ENCODE data around the gene DNAJC3. TPM values are rescaled to one million over a fixed set of nuclear protein-coding genes. Genes with fewer than 3 reads are reported as not detected.
A peak's percentile ranks its signal among the peaks of the same experiment; 100 is the strongest.

The DNAJC3 gene
- total and polyA plus RNA-seq, 2 of the 13 experiments (the other 11 are each of a cell fraction or from before 2014, with no cell fraction given): 10.4 to 48.2 TPM

- no peak for TF ChIP-seq ZBTB8A (CRISPR knock-in tag; IDR thresholded peaks at IDR 0.05; ENCODE audit: borderline replicate concordance, low read depth)
- no peak for TF ChIP-seq ZNF12 (CRISPR knock-in tag; IDR thresholded peaks at IDR 0.05)
Measured at GRCh38 chr13:95642999-95643398, 33.9 kb upstream of the DNAJC3 start (continued).

GRCh38 chr13:95643571-95643935 is 33.4 kb upstream of the DNAJC3 start:
- Histone ChIP-seq H3K36me3 (replicated peaks in 1 of 2; ENCODE audit: control insufficient read depth in 1 of 2, insufficient read depth in 2 of 2, low read length in 2 of 2) (peaks cover 2 to 6% of the 10 kb centered on the region in 2 experiments; a peak in 2 of 5 replicates), H3K27me3 (ENCODE audit: control insufficient read depth in 1 of 2, insufficient read depth in 2 of 2, low read length in 2 of 2) (no peaks in the 10 kb centered on the region), H4K20me1 (ENCODE audit: insufficient read depth, low read length) (no peaks in the 10 kb centered on the region), H3K79me2 (ENCODE audit: insufficient read depth, low read length) (peaks cover 10% of the 10 kb centered on the region), H3K4me1 (ENCODE audit: insufficient read depth, low read length) (peaks cover 19% of the 10 kb centered on the region), H3K4me2 (ENCODE audit: low read depth, low read length) (peak overlapping the region; percentile 91), H3K9me3 (ENCODE audit: low read length) (no peaks in the 10 kb centered on the region), H2AFZ (ENCODE audit: low read length) (no peak overlapping the region), H3K27ac (ENCODE audit: extremely low read length, insufficient read depth, low read length) (peak overlapping the region; percentile 64), H3K4me3 (replicated peaks in 1 of 3; ENCODE audit: insufficient read depth in 1 of 3, low read depth in 2 of 3, low read length in 3 of 3) (peak overlapping the region; percentile 69 to 73 (median 72)), H3K9ac (ENCODE audit: insufficient read depth, low read depth, low read length) (peak overlapping the region; percentile 53; the same call in 1 of the 2 replicates)
- ATAC-seq (peak; percentile 49), DNase-seq (ENCODE audit: low spot score) (peak; percentile 6), FAIRE-seq (peak; percentile 64)
- BruUV-seq (replicated peaks): no TSS peak
- WGBS (ENCODE audit: low lambda C conversion rate): under 1% methylated on average over 16 of the region's 16 CpGs
- intact Hi-C loops (cut with micrococcal nuclease; ENCODE audit: unreplicated experiment) (loop anchor here (5.0 kb wide), 1 partner anchor 34 kb away; the partner anchor contains the start of gene DNAJC3), in situ Hi-C loops (cut with HindIII; ENCODE audit: extremely low pct_ligation_motif_present, low pct_unique_long_range_greater_than_20kb) (no loop called here)
- CTCF ChIA-PET (ENCODE audit: low intra/inter-chr PET ratio, low total read pairs): no interaction called here
- POLR2A ChIA-PET: interaction anchor here (1.4 to 3.0 kb wide), 2 partner anchors 12 to 33 kb away, joined by 4 to 14 read pairs; partner anchors contain the start of gene DNAJC3
- TF ChIP-seq ZSCAN21 (CRISPR knock-in tag; IDR thresholded peaks at IDR 0.05; ENCODE audit: borderline replicate concordance) (no peak), ARID4A (CRISPR knock-in tag; IDR thresholded peaks at IDR 0.05; ENCODE audit: borderline replicate concordance) (no peak), NFRKB (IDR thresholded peaks at IDR 0.05) (no peak), DNMT1 (CRISPR knock-in tag; IDR thresholded peaks at IDR 0.05) (no peak), ZNF232 (CRISPR knock-in tag; IDR thresholded peaks at IDR 0.05; ENCODE audit: borderline replicate concordance) (no peak), ZNF318 (CRISPR knock-in tag; IDR thresholded peaks at IDR 0.05) (0 out of 2 replicates have a peak, but pooled peaks have one; percentile 68), ZNF12 (CRISPR knock-in tag; IDR thresholded peaks at IDR 0.05) (no peak), ZNF607 (CRISPR knock-in tag; IDR thresholded peaks at IDR 0.05; ENCODE audit: borderline replicate concordance) (peak; percentile 62; the same call in 1 of the 2 replicates)
